Prostate gland (tissue), 2 donors: ENCODE results near the gene ALKBH3. TPM values are rescaled to one million over a fixed set of nuclear protein-coding genes. Genes with fewer than 3 reads are reported as not detected.

Experiments
- DNase-seq: peaks from one replicate; pipeline ENCODE4 v3.0.0-alpha.2; 2019; ENCODE audit warnings: low spot score
- H3K27ac ChIP-seq, 2 donors: fragments of 200-600 bp; sonication (generic); 2 replicates each; pipeline ENCODE4 v1.5.1; 2017 to 2019
- H3K27me3 ChIP-seq: fragments of 200-600 bp; sonication (generic); replicated peaks from 2 replicates; pipeline ENCODE4 v1.5.1; 2019; ENCODE audit not compliant: insufficient read depth
- H3K36me3 ChIP-seq, 2 donors: fragments of 200-600 bp; sonication (generic); 1 replicate in 1 of 2; 2 replicates in 1 of 2; pipeline versions ENCODE4 v1.5.1 to v1.8.1; 2017 to 2019
- H3K4me1 ChIP-seq: fragments of 200-600 bp; sonication (generic); replicated peaks from 2 replicates; pipeline ENCODE4 v1.5.1; 2019
- H3K4me3 ChIP-seq, 2 donors: fragments of 200-600 bp; sonication (generic); 2 replicates each; pipeline ENCODE4 v1.5.1; 2017 to 2019
- H3K9me3 ChIP-seq: fragments of 200-600 bp; sonication (generic); 2 replicates; pipeline ENCODE4 v1.5.1; 2017
- POLR2A ChIP-seq: fragments of 450-650 bp; IDR thresholded peaks from one replicate; pipeline ENCODE4 v1.6.1; 2016; ENCODE audit warnings: antibody characterized with exemption, mild to moderate bottlenecking
- POLR2AphosphoS5 ChIP-seq: sonication (generic); formaldehyde crosslinking; IDR thresholded peaks from one replicate; pipeline ENCODE4 v1.6.1; 2017; ENCODE audit warnings: antibody characterized with exemption
- WGBS: methylation state at CpG from one replicate; pipeline ENCODE4 v1.1.5; 2018; 5-methylcytosine and 5-hydroxymethylcytosine counted together
- intact Hi-C: fragments of 100-400 bp; cut with DNase I; formaldehyde crosslinking; loops from one replicate; pipeline ENCODE4 v1.14.2; 2022
- total RNA-seq, 2 donors: library from RNA; depleted of rRNA; stranded (reverse); fragments of >200 nt; gene quantifications; one replicate each; pipeline ENCODE4 v1.1.0, GENCODE V29; 2016
- TF ChIP-seq, protein P1 (sequence below), 4 experiments: fragments of 200-600 bp in 2 of 4; fragments of 450-650 bp in 2 of 4; sonication (generic) in 2 of 4; IDR thresholded peaks; 1 replicate in 3 of 4; 2 replicates in 1 of 4; pipeline ENCODE4 v1.5.1; 2016 to 2019; ENCODE audit warnings: antibody characterized with exemption in 4 of 4, mild to moderate bottlenecking in 2 of 4, moderate library complexity in 2 of 4

Gene ALKBH3
- total RNA-seq, 2 donors from 2014 or later: 37.6 to 55.7 TPM

DNA sequence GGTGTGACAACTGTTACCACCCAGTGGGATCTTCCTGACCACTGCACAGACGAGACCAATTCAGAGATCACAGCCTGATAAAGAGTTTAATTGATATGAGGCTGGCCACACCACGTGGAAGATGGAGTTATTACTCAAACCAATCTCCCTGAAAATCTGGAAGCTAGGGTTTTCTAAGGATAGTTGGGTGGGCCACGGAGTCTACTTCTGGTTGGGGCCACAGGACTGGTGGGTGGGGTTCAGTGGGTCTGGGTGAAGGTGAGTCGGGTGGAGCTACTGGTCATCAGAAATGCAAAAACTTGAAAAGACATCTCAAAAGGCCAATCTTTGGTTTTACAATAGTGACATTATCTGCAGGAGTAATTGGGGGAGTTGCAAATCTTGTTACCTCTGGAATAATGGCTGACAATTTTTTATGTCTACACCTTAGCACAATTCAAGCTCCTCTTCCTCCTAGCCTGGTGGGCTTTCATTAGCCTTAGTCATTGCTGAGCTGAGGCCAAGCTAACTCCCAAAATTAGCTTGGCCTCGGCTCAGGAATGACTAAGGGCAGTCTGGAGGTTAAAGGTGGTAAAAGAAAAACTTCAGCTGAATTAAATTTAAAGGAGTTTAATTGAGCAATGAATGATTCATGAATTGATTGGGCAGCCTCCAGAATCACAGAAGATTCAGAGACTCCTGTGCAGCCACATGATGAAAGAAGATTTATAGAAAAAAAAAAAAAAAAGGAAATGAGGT lies 74.9 kb downstream of the ALKBH3 start:
- intact Hi-C loops: no loop called here
- no peaks in the 10 kb centered on the region for H3K27me3 ChIP-seq
- no peaks in the 10 kb centered on the region for H3K36me3 ChIP-seq
- no peak overlapping the region for H3K4me3 ChIP-seq
- WGBS: 69% methylated on average over 5 of the region's 5 CpGs
- no peaks in the 10 kb centered on the region for H3K9me3 ChIP-seq
- H3K4me1 ChIP-seq: no peaks in the 10 kb centered on the region
- TF ChIP-seq POLR2AphosphoS5: no peak
- TF ChIP-seq POLR2A: no peak
- TF ChIP-seq, protein P1, sequence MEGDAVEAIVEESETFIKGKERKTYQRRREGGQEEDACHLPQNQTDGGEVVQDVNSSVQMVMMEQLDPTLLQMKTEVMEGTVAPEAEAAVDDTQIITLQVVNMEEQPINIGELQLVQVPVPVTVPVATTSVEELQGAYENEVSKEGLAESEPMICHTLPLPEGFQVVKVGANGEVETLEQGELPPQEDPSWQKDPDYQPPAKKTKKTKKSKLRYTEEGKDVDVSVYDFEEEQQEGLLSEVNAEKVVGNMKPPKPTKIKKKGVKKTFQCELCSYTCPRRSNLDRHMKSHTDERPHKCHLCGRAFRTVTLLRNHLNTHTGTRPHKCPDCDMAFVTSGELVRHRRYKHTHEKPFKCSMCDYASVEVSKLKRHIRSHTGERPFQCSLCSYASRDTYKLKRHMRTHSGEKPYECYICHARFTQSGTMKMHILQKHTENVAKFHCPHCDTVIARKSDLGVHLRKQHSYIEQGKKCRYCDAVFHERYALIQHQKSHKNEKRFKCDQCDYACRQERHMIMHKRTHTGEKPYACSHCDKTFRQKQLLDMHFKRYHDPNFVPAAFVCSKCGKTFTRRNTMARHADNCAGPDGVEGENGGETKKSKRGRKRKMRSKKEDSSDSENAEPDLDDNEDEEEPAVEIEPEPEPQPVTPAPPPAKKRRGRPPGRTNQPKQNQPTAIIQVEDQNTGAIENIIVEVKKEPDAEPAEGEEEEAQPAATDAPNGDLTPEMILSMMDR (IDR thresholded peaks at IDR 0.05): no peak
- DNase-seq: no peak
- no peak overlapping the region for H3K27ac ChIP-seq

DNA sequence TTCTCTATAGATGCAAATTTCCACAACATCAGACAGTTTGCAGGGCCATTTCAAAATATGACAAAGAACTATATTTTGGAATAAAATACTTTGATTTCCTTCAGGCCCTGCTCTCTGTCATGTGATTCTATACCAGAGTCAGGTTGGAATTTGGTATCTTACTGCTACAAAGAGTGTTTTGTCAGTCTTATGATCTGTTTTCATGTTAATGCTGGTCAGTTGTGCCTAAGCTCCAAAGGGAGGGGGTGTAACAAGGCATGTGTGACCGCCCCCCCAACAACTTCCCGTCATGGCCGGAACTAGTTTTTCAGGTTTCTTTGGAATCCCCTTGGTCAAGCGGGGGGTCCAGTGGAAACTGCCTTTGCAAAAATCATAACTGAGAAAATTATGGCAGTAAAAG lies 76.9 kb downstream of the ALKBH3 start:
- Histone ChIP-seq H3K4me3 (no peak overlapping the region), H3K9me3 (no peaks in the 10 kb centered on the region), H3K4me1 (no peaks in the 10 kb centered on the region), H3K27me3 (no peaks in the 10 kb centered on the region), H3K27ac (no peak overlapping the region), H3K36me3 (no peaks in the 10 kb centered on the region)
- intact Hi-C loops: no loop called here
- TF ChIP-seq, protein P1 (IDR thresholded peaks at IDR 0.05): no peak
- TF ChIP-seq POLR2AphosphoS5: no peak
- no peak for TF ChIP-seq POLR2A
- 62% methylated on average over 4 of the region's 4 CpGs for WGBS
- no peak for DNase-seq

DNA sequence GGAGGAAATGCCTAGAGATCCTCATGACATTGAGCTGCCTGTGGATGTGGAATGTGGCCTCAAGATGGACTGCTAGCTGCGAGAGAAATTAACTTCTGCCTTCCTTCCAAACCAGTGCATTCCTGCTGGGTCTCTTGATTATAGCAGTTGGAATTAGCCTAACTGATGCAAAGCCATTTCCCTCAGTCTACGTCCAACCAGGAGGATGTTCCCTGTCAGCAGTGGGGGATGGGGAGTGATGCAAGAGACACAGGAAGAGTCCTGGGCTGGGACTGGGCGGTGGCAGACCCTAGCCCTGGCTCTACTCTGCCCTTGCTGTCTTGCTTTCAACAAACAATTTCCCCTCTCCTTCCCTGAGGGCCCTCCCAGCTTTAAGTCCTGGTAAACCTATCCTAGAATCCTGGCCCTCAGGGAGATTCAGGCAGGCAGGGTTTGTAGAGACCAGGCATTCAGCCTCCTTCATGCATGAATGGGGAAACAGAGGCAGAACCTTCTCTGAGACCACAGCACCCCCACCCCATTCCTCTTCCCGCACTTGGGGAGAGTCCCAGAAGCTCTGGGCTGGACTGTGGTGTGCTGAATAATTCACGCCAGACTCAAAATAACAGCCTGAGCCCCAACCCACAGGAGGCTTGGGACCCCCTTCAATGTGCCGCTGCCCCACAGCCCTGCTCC lies 78.8 kb downstream of the ALKBH3 start:
- WGBS: 87% methylated on average over 6 of the region's 6 CpGs
- no peak for TF ChIP-seq POLR2A
- TF ChIP-seq, protein P1 (IDR thresholded peaks at IDR 0.05): no peak
- no peak for TF ChIP-seq POLR2AphosphoS5
- Histone ChIP-seq H3K9me3 (no peaks in the 10 kb centered on the region), H3K36me3 (no peaks in the 10 kb centered on the region), H3K4me3 (no peak overlapping the region), H3K4me1 (no peaks in the 10 kb centered on the region), H3K27ac (no peak overlapping the region), H3K27me3 (no peaks in the 10 kb centered on the region)
- intact Hi-C loops: no loop called here
- no peak for DNase-seq

DNA sequence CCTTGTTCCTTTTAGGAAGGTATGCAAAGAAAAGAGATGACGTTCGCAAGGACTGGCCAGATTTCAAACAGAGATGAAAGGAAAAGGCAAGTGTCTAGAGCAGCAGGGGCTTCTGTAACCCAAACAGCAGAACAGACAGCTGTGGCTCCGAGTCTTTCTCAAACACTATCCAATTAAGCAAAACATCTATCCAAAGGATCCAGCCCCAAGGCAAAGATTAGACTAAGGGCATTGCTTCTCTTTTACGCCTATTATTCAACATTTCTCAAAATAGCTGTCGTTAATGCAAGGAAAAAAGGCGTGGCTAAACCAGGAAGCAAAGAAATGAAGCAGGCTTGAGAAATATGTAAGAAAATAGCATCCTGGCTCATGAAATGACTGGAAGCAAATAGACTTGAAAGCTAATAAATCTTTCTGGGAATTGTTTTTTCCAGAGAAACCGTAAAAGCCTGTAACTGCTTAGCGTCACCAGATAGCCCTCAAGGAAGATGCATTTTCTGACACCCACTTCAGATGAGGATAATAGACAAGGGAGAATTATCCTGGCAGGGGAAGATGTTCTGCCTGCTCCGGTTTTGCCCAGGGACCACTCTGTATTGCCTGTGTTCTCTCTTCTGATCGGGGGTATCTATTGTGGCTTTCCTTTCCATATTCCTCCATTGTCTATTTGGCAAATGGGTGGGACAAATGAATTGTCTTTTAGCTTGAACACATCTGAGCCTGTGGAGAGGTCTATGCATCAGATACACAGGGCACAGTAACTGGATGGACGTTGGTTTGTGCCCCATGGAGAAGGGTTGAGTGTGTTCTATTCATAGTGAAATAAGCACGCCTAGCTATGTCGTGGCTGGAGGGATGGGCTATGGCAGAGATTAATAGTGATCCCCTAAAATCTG lies 82.0 kb downstream of the ALKBH3 start:
- H3K36me3 ChIP-seq: no peaks in the 10 kb centered on the region
- intact Hi-C loops: no loop called here
- H3K27ac ChIP-seq: no peak overlapping the region
- no peaks in the 10 kb centered on the region for H3K9me3 ChIP-seq
- 21% methylated on average over 13 of the region's 13 CpGs for WGBS
- H3K4me1 ChIP-seq: no peaks in the 10 kb centered on the region
- TF ChIP-seq, protein P1 (IDR thresholded peaks at IDR 0.05): no peak
- TF ChIP-seq POLR2AphosphoS5: no peak
- no peak for TF ChIP-seq POLR2A
- H3K4me3 ChIP-seq: no peak overlapping the region
- H3K27me3 ChIP-seq: no peaks in the 10 kb centered on the region
- no peak for DNase-seq
